Hematopoietic multipotent progenitor cell treated with erythropoietin and hydrocortisone succinate and interleukin-3 and kit ligand, for 8 days (in vitro differentiated cells): ENCODE results near the gene TTC6.

Experiments
- DNase-seq: peaks from one replicate; pipeline ENCODE4 v3.0.0-alpha.2; 2015

TTC6 gene

GRCh38 chr14:37597914-37598746 lies 2.7 kb downstream of the TTC6 start:
- DNase-seq, result no peak

- DNase-seq, result no peak
Measured at GRCh38 chr14:37598747-37599506, 3.5 kb downstream of the TTC6 start.

DNA sequence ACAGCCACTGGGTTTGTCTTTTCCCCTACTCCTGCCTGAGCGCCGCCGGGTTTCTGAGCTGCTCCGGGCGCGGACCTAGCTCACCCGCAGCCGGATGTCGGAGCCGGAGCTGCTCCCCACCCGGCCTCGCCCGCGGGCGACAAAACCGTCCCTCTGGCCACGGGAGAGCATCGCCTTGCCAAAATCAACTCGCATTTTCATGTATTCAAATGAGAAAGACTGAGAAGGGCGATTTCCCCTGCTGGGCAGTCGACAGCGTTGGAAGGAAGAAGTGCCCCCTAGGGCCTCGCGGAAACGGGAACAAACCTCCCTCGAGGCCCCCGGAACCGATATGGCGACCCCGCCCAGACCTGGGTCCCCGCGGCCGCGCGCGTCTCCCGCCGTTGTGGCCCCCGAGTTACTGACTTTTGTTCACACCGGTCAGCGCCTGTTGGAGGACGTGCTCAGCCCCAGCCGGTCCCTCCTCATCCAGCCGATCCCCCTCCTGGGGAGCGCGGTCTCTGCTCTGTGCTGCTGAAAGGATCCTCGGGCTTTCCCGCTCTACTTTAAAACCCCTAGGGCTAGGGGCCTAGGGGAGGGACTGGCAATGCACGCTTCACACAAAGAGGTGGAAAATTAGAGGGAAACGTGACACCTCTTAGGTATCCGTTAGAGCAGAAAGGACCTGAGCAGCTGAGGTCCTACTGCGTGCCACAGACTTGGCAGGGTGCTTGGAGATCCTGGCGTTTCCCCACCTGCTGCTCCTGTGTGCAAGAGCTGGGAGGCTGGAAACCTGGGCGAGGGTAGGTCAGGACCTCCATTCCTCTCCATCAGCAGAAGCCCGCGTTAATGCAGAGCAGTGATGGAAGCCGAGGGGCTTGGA lies 4.3 kb downstream of the TTC6 start:
- DNase-seq, result no peak

GRCh38 chr14:37600880-37601741 lies 5.7 kb downstream of the TTC6 start:
- DNase-seq, result no peak

DNA sequence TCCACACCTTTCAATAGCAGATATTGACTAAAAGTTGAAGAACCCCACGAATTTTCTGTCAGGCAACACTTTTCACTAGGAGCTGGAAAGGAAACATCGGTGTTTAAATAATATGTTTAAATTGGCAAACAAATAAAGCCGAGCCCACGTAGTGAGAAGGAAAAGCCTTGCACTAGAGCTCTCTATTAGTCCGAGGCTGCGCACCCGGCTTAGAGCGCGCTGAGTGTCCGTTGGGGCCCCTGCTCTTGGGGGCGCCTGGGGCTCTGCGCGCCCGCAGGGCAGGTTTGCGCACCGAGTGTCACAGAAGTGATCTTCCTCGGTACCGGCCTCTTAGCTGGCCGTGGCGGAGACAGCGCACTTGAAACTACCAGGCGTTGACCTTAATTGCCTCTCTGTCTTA lies 6.4 kb downstream of the TTC6 start:
- DNase-seq, result no peak

- DNase-seq, result no peak
Measured at GRCh38 chr14:37602605-37603453, 7.4 kb downstream of the TTC6 start.

GRCh38 chr14:37603688-37604251 lies 8.3 kb downstream of the TTC6 start:
- no peak for DNase-seq

GRCh38 chr14:37606678-37607077 lies 11.2 kb downstream of the TTC6 start:
- no peak for DNase-seq

- DNase-seq, result no peak
Measured at GRCh38 chr14:37608649-37609048, 13.2 kb downstream of the TTC6 start.

GRCh38 chr14:37610945-37611523 lies 15.6 kb downstream of the TTC6 start:
- no peak for DNase-seq

DNA sequence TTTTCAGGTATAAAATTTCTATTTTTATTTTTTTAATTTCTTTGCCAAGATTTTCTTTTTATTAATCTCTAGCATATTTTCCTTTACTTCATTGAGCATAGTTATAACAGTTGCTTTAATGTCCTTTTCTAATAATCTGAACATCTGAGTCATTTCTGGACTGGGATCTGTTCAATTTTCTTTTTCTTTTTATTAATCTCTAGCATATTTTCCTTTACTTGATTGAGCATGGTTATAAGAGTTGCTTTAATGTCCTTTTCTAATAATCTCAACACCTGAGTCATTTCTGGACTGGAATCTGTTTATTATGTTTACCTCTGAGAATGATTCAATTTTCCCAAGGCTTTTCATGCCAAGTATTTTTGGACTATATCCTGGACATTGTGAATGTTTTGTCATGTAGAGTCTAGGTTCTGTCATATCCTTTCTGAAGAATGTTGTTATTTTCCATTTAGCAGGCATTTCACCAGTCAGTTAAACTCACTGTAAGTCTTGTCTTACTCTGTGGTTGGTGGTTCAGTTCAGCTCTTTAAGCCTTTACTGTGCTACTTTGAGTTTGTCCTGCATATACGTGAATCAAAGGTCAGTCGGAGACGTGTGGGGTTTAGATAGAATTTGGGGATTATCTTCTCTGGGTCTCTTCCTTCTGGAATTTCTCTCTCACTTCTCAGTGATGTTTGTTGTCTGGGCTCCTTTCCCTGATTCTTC lies 20.3 kb downstream of the TTC6 start:
- no peak for DNase-seq

DNA sequence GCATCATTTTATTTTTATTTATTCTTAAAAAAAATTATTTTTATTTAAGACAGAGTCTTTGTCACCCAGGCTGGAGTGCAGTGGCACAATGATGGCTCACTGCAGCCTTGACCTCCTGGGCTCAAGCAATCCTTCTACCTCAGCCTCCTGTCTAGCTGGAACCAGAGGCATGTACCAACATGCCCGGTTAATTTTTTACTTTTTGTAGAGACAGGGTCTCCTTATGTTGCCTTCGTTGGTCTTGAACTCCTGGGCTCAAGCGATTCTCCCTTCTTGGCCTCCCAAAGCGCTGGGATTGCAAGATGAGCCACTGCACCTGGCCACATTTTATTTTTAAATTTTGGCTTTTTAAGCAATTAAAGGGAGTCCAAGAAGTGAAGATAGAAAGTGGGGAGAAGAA lies 21.4 kb downstream of the TTC6 start:
- no peak for DNase-seq

DNA sequence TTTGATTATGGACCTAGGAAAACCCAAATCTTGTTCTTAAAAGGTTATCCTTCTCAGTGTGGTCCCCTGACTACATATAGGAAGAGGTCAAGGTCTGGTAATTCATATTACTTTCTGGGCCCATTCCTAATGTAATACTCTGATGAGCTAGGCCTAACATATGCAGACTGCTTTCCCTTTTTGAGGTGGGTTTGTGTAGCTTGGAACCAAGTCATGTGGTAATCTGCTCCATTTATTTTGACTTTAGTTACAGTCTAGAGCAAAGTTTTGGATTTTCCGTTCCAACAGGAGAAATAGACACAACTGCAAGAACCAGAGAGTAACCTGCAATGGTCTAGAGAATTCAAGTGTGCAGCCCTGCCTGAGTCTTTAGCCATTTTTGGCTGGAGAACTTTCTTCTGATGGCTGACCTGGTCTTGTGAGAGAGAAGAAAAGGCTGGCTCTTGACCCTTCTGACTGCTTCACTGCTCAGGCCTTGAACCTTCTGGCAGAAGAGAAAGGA lies 22.5 kb downstream of the TTC6 start:
- no peak for DNase-seq

DNA sequence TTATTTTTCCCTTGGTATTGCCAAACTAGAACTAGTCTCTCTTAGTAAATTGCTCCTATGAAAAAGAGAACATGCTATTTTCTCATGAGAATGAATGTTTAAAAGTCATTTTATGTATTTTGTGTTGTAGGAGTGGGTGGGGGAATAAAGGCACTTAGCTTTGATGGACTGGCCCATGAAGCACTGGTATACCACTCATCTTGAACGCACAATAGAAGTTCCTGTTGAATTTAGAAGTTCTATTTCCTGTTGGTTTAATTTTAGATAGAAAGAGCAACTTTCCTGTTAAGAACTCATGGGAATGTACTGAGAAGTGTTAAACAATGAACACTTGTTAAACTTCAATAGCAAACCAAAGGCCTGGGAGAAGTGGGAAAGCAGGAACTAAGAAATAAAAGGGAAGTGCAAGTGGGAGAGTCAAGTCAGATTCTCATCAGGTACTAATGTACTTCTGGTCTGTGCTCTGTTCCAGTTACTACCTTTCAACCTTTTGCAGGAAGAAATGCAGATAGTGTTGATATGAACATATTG lies 23.1 kb downstream of the TTC6 start:
- DNase-seq, result no peak

- DNase-seq, result no peak
Measured at GRCh38 chr14:37620856-37621255, 25.4 kb downstream of the TTC6 start.

GRCh38 chr14:37622231-37622923 lies 26.9 kb downstream of the TTC6 start:
- no peak for DNase-seq

DNA sequence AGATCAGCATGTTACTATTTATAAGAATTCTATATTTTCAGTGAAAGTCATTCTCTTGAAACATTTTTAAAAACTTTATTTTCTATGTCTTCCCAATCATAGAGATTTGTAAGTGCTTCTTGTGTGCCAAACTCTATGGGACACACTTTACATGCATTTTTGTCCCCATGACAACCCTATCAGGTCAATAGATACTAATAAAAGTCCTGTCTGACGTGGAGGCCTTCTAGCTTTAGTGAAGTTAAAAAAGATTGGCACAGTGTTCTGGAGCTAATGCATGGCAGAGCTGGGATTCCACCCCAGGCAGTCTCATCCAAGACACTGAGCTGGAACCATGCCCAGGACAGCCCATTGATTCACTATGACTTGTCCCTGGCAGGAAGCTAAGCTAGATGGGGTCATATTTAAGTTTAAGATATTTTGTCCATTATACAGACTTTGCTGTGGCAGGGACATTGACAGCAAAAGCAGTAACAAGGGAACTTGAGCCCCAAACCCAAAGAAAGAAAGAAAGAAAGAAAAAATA lies 28.1 kb downstream of the TTC6 start:
- DNase-seq, result no peak

GRCh38 chr14:37623971-37624370 lies 28.5 kb downstream of the TTC6 start:
- no peak for DNase-seq
